Endothelial cell of umbilical vein (primary cell): ENCODE results near the gene DNHD1. TPM values are rescaled to one million over a fixed set of nuclear protein-coding genes. Genes with fewer than 3 reads are reported as not detected.

Source experiments
- BruUV-seq: library from RNA; stranded (reverse); fragments of 400-500 nt; replicated peaks from 2 replicates; lab custom pipeline; 2021; lab: Mats Ljungman, UMichigan
- CTCF ChIA-PET: fragments of 300-600, 350-600 bp; sonication (Branson Sonifier 250); formaldehyde crosslinking; loops from one replicate; lab custom pipeline; 2021; ENCODE audit warnings: antibody characterized with exemption, inconsistent platforms; lab: Charles Lee
- POLR2A ChIA-PET: fragments of 300-600, 350-600 bp; sonication (Branson Sonifier 250); formaldehyde crosslinking; loops from one replicate; lab custom pipeline; 2021; ENCODE audit warnings: antibody characterized with exemption, inconsistent platforms; lab: Charles Lee
- DNase-seq: peaks from one replicate; pipeline ENCODE4 v3.0.0-alpha.2; 2011; ENCODE audit warnings: low read depth, low spot score
- FAIRE-seq: peaks from 2 replicates; lab custom pipeline; 2011; peaks lifted over from hg19 to GRCh38; lab: Jason Lieb, UNC
- H2AFZ ChIP-seq: 2 replicates; pipeline ENCODE4 v1.6.0; 2012; ENCODE audit warnings: low read depth, low read length, control low read depth, inconsistent platforms
- H3K27ac ChIP-seq: 2 replicates; pipeline ENCODE4 v1.5.1; 2011; ENCODE audit warnings: low read depth, mild to moderate bottlenecking, control low read depth, low read length, moderate library complexity; ENCODE audit not compliant: insufficient read depth
- H3K27me3 ChIP-seq, 2 experiments: 2 replicates each; pipeline versions ENCODE4 v1.6.0 to v1.6.1; 2011; ENCODE audit warnings: low read length in 2 of 2, mixed read lengths in 1 of 2; ENCODE audit not compliant: control insufficient read depth in 2 of 2, insufficient read depth in 2 of 2
- H3K36me3 ChIP-seq, 2 experiments: 2 replicates in 1 of 2; 3 replicates in 1 of 2; pipeline ENCODE4 v1.5.1; 2011; ENCODE audit warnings: low read length in 2 of 2, mild to moderate bottlenecking in 1 of 2, moderate library complexity in 1 of 2; ENCODE audit not compliant: control insufficient read depth in 2 of 2, insufficient read depth in 2 of 2; ENCODE audit errors: extremely low read depth in 1 of 2
- H3K4me1 ChIP-seq: 3 replicates; pipeline ENCODE4 v1.5.1; 2011; ENCODE audit warnings: mild to moderate bottlenecking, low read length; ENCODE audit not compliant: control insufficient read depth, insufficient read depth; ENCODE audit errors: extremely low read depth
- H3K4me2 ChIP-seq: 2 replicates; pipeline ENCODE4 v1.6.1; 2011; ENCODE audit warnings: low read length, control low read depth, mixed read lengths; ENCODE audit not compliant: insufficient read depth
- H3K4me3 ChIP-seq, 3 experiments: fragments of 200-600 bp in 1 of 3; sonication (generic), shearing (Covaris generic) in 1 of 3; replicated peaks in 1 of 3; 2 replicates each; pipeline ENCODE4 v1.5.1; 2011 to 2016; ENCODE audit warnings: control low read depth in 3 of 3, low read length in 3 of 3, mild to moderate bottlenecking in 2 of 3, inconsistent platforms in 1 of 3, low read depth in 1 of 3, moderate library complexity in 1 of 3; ENCODE audit not compliant: insufficient read depth in 1 of 3
- H3K79me2 ChIP-seq: 2 replicates; pipeline ENCODE4 v1.6.0; 2012; ENCODE audit warnings: low read length, inconsistent platforms; ENCODE audit not compliant: control insufficient read depth, insufficient read depth
- H3K9ac ChIP-seq: replicated peaks from 2 replicates; pipeline ENCODE3; 2011; ENCODE audit warnings: low read length, control low read depth; ENCODE audit not compliant: insufficient read depth; ENCODE audit errors: extremely low read depth
- H3K9me1 ChIP-seq: replicated peaks from 3 replicates; pipeline ENCODE4 v1.6.0; 2011; ENCODE audit warnings: mild to moderate bottlenecking, low read length; ENCODE audit not compliant: control insufficient read depth, insufficient read depth; ENCODE audit errors: extremely low read depth
- H3K9me3 ChIP-seq: replicated peaks from 2 replicates; pipeline ENCODE4 v1.5.1; 2012; ENCODE audit warnings: low read length, inconsistent platforms; ENCODE audit not compliant: control insufficient read depth, insufficient read depth
- H4K20me1 ChIP-seq: replicated peaks from 2 replicates; pipeline ENCODE3; 2011; ENCODE audit warnings: mild to moderate bottlenecking, low read length; ENCODE audit not compliant: control insufficient read depth, insufficient read depth; ENCODE audit errors: extremely low read depth
- EZH2 ChIP-seq: IDR thresholded peaks from 2 replicates; pipeline ENCODE4 v1.6.1; 2012; ENCODE audit warnings: borderline replicate concordance, low read depth, mild to moderate bottlenecking, moderate library complexity, low read length, inconsistent platforms; ENCODE audit not compliant: severe bottlenecking
- FOS ChIP-seq: IDR thresholded peaks from 2 replicates; pipeline ENCODE4 v1.6.1; 2011; ENCODE audit warnings: mild to moderate bottlenecking, low read length, moderate library complexity, borderline replicate concordance; ENCODE audit not compliant: insufficient read depth
- GATA2 ChIP-seq: IDR thresholded peaks from 2 replicates; pipeline ENCODE4 v1.7.0; 2011; ENCODE audit warnings: low read depth, mild to moderate bottlenecking, moderate library complexity, mixed read lengths, low read length; ENCODE audit not compliant: insufficient read length, insufficient read depth
- JUN ChIP-seq: IDR thresholded peaks from 2 replicates; pipeline ENCODE4 v1.6.1; 2011; ENCODE audit warnings: borderline replicate concordance, low read depth; ENCODE audit not compliant: insufficient read length, insufficient read depth
- POLR2A ChIP-seq: IDR thresholded peaks from 2 replicates; pipeline ENCODE4 v1.6.1; 2012; ENCODE audit warnings: low read depth, mild to moderate bottlenecking, control low read depth, low read length
- dilution Hi-C: fragments of 300-500 bp; cut with MboI; formaldehyde crosslinking; loops from one replicate; pipeline ENCODE4 v1.15.0; 2019; ENCODE audit warnings: low sequenced_read_pairs; ENCODE audit not compliant: extremely low pct_ligation_motif_present
- intact Hi-C: fragments of 100-400 bp; cut with micrococcal nuclease; formaldehyde crosslinking; loops from one replicate; pipeline ENCODE4 v1.10.0; 2022
- polyA plus RNA-seq, 4 experiments: library from polyadenylated mRNA; depleted of rRNA in 3 of 4; stranded (reverse) in 3 of 4; unstranded in 1 of 4; fragments of >200 nt; gene quantifications; 2 replicates each; pipeline versions ENCODE4 v1.2.1 to v1.2.3, GENCODE V29; 2011 to 2012; ENCODE audit warnings: missing spikeins in 1 of 4
- total RNA-seq: library from RNA; stranded (reverse); gene quantifications from 2 replicates; pipeline ENCODE4 v1.2.3, GENCODE V29; 2021
- TF ChIP-seq, protein P1 (sequence below): IDR thresholded peaks from 2 replicates; pipeline ENCODE4 v1.6.1; 2011; ENCODE audit not compliant: insufficient read depth, insufficient read length

The DNHD1 gene
- total and polyA plus RNA-seq, 2 donors (not counting 3 experiments of a cell fraction or from before 2014, with no cell fraction given): 3.7 to 8.6 TPM

DNA sequence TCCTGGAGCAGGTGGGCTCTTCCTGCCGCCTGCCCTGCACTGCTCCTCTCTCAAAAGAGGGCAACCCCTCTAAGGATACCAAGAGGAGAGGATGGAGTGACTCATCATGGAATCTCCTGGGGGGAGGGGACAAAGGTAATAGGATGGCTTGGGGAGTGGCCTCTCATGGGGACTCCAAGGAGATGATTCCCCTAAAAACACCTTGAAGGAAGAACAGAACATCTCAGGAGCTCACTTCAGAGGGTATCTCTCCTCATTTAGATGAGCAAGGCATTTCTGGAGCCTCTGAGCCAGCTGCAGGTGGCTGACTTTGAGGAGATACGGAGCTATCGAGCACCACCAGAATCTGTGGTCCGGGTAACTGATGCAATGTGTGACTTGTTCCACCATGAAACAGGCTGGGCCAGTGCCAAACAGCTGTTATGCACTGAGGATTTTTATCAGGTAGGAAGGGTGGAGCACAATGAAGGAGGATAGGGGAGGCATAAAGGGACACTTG is 66.1 kb downstream of the DNHD1 start:
- Histone ChIP-seq H3K27ac (no peak overlapping the region), H3K4me1 (no peaks in the 10 kb centered on the region), H3K9me3 (no peaks in the 10 kb centered on the region), H3K4me2 (no peak overlapping the region), H3K9me1 (no peaks in the 10 kb centered on the region), H3K36me3 (no peaks in the 10 kb centered on the region), H3K79me2 (no peaks in the 10 kb centered on the region), H3K27me3 (no peaks in the 10 kb centered on the region), H2AFZ (no peak overlapping the region), H3K4me3 (no peak overlapping the region), H3K9ac (no peak overlapping the region), H4K20me1 (no peaks in the 10 kb centered on the region)
- FAIRE-seq (no peak), DNase-seq (no peak)
- intact Hi-C loops (no loop called here), dilution Hi-C loops (no loop called here)
- CTCF ChIA-PET: interaction anchor here (1.0 to 2.3 kb wide), 3 partner anchors 12 to 32 kb away, joined by 3 to 9 read pairs (median 6); no protein-coding TSS in a partner anchor
- TF ChIP-seq EZH2: no peak
- TF ChIP-seq, protein P1, sequence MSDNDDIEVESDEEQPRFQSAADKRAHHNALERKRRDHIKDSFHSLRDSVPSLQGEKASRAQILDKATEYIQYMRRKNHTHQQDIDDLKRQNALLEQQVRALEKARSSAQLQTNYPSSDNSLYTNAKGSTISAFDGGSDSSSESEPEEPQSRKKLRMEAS: no peak
- no peak for TF ChIP-seq FOS
- no peak for TF ChIP-seq POLR2A
- no peak for TF ChIP-seq GATA2
- BruUV-seq: no TSS peak
- POLR2A ChIA-PET: no interaction called here

DNA sequence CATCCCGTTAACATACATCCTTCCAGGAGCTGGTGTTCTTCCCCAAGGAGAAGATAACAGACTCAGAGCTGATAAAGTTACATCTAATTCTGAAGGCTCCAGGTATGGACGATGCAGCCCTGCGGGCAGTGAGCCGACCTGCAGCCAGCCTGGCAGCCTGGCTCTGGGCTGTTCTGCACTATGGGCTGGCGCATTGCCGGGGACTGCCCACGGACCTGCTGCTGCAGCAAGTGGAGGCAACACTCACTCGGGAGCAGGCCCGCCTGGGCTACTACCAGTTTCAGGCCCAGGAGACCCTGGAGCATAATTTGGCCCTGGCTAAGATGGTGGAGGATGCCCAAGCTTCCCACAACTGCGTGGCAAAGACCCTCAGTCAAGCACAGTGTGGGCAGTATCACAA is 66.6 kb downstream of the DNHD1 start:
- FAIRE-seq (no peak), DNase-seq (no peak)
- Histone ChIP-seq H3K4me1 (peaks cover 4% of the 10 kb centered on the region), H2AFZ (no peak overlapping the region), H3K9me1 (no peaks in the 10 kb centered on the region), H3K9me3 (no peaks in the 10 kb centered on the region), H3K27ac (no peak overlapping the region), H3K4me3 (no peak overlapping the region), H3K4me2 (no peak overlapping the region), H3K36me3 (no peaks in the 10 kb centered on the region), H3K9ac (no peak overlapping the region), H3K27me3 (no peaks in the 10 kb centered on the region), H3K79me2 (no peaks in the 10 kb centered on the region), H4K20me1 (no peaks in the 10 kb centered on the region)
- POLR2A ChIA-PET: no interaction called here
- CTCF ChIA-PET: interaction anchor here (1.6 to 2.3 kb wide), 2 partner anchors 12 to 33 kb away, joined by 6 to 9 read pairs; no protein-coding TSS in a partner anchor
- intact Hi-C loops (no loop called here), dilution Hi-C loops (no loop called here)
- no peak for TF ChIP-seq JUN
- no peak for TF ChIP-seq FOS
- BruUV-seq: no TSS peak
